Type B pancreatic cell (in vitro differentiated cells): Measurements from ENCODE around the gene FKRP. TPM values are rescaled to one million over a fixed set of nuclear protein-coding genes. Genes with fewer than 3 reads are reported as not detected.

Source experiments
- DNase-seq: peaks from one replicate; pipeline ENCODE4 v3.0.0; 2021; ENCODE audit warnings: mixed read lengths; ENCODE audit not compliant: unreplicated experiment; ENCODE audit errors: extremely low spot score
- H3K27ac Mint-ChIP-seq: 2 replicates; pipeline ENCODE4 v1.8.0; 2021; ENCODE audit warnings: mild to moderate bottlenecking, mixed read lengths
- H3K27me3 Mint-ChIP-seq: 2 replicates; pipeline ENCODE4 v1.8.0; 2021; ENCODE audit warnings: mixed read lengths
- H3K36me3 Mint-ChIP-seq: 2 replicates; pipeline ENCODE4 v1.8.0; 2021; ENCODE audit warnings: mixed read lengths
- H3K4me1 Mint-ChIP-seq: one replicate; pipeline ENCODE4 v1.8.0; 2021; ENCODE audit warnings: mixed read lengths; ENCODE audit not compliant: unreplicated experiment
- H3K4me3 Mint-ChIP-seq: 2 replicates; pipeline ENCODE4 v1.8.0; 2021; ENCODE audit warnings: mild to moderate bottlenecking, mixed read lengths
- H3K9me3 Mint-ChIP-seq: 2 replicates; pipeline ENCODE4 v1.8.0; 2021; ENCODE audit warnings: mixed read lengths
- total RNA-seq: library from RNA; stranded (reverse); gene quantifications from 2 replicates; pipeline ENCODE4 v1.2.1, GENCODE V29; 2021; ENCODE audit warnings: low replicate concordance
- TF ChIP-seq, protein P1 (sequence below): fragments of 200-600 bp; sonication (generic); conservative IDR thresholded peaks from 2 replicates; pipeline ENCODE4 v1.5.0; 2021; ENCODE audit warnings: antibody characterized with exemption, mild to moderate bottlenecking

Gene FKRP
- total RNA-seq, 1 donor from 2014 or later = 38.4 TPM

- H3K4me3 Mint-ChIP-seq = peak overlapping the region; percentile 97
- TF ChIP-seq, protein P1, sequence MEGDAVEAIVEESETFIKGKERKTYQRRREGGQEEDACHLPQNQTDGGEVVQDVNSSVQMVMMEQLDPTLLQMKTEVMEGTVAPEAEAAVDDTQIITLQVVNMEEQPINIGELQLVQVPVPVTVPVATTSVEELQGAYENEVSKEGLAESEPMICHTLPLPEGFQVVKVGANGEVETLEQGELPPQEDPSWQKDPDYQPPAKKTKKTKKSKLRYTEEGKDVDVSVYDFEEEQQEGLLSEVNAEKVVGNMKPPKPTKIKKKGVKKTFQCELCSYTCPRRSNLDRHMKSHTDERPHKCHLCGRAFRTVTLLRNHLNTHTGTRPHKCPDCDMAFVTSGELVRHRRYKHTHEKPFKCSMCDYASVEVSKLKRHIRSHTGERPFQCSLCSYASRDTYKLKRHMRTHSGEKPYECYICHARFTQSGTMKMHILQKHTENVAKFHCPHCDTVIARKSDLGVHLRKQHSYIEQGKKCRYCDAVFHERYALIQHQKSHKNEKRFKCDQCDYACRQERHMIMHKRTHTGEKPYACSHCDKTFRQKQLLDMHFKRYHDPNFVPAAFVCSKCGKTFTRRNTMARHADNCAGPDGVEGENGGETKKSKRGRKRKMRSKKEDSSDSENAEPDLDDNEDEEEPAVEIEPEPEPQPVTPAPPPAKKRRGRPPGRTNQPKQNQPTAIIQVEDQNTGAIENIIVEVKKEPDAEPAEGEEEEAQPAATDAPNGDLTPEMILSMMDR = no peak
Observed at GRCh38 chr19:46715620-46715974, 30.3 kb upstream of the FKRP start.

DNA sequence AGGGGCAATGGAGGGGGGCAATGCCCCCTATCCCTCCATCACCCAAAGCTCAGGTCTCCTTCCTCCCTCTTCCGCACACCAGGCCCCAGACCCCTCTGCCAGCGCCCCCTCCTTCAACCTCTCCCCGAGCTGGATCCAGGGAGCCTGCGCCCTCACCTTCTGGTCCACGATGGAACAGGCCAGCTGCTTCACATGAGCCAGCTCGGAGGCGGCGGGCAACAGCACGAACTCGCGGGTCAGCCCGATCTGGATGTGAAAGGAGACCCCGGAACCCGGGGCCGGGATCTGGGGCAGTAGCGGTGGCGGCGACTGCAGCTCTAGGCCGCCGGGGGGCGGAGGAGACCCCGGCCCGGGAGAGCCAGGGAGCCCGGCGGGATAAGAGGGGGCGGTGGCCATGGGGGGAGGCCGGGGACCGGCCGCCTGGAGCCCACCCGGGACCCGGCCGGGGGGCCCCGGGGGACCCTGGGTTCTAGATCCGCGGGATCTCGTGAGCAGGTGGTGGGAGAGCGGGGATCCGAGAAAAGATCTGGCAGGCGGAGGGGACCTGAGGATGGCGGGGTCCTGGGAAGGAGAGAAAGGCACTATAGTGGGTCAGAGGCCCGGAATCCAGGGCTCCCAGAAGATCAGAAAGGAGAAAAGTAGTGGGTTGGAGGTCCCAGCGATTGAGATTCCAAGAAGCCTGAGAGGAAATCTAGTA lies 29.7 kb upstream of the FKRP start:
- peak overlapping the region; percentile 97 for H3K4me3 Mint-ChIP-seq
- peak overlapping the region; percentile 92 for H3K27ac Mint-ChIP-seq
- H3K9me3 Mint-ChIP-seq = no peaks in the 10 kb centered on the region
- H3K4me1 Mint-ChIP-seq = peaks cover 13% of the 10 kb centered on the region
- peaks cover under 1% of the 10 kb centered on the region for H3K36me3 Mint-ChIP-seq
- TF ChIP-seq, protein P1 = peak; percentile 61
- H3K27me3 Mint-ChIP-seq = no peaks in the 10 kb centered on the region
- no peak for DNase-seq

More at GRCh38 chr19:46715620-46715974, 30.3 kb upstream of the FKRP start:
- no peaks in the 10 kb centered on the region for H3K9me3 Mint-ChIP-seq
- no peaks in the 10 kb centered on the region for H3K27me3 Mint-ChIP-seq
- no peak for DNase-seq
- peaks cover 4% of the 10 kb centered on the region for H3K36me3 Mint-ChIP-seq
- H3K27ac Mint-ChIP-seq = peak overlapping the region; percentile 92
- peaks cover 13% of the 10 kb centered on the region for H3K4me1 Mint-ChIP-seq

DNA sequence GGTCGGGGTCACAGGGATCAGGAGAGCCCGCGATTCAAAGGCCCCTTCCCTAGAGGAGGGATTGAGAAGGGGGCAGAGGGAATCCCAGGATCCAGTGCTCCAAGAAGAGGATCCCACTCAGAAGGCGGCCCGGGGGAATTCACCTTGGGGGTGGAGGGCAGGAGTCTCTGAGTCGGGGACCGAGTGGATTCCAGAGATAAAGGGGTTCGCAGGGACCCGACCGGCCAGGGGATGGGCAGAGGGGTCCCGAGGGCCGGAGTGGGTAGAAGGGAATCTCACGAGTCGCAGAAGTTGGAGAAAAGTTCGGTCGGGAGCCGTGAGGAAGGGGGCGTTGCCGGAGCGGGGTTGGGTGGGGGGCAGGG lies 29.2 kb upstream of the FKRP start:
- no peaks in the 10 kb centered on the region for H3K9me3 Mint-ChIP-seq
- DNase-seq = no peak
- no peaks in the 10 kb centered on the region for H3K36me3 Mint-ChIP-seq
- no peaks in the 10 kb centered on the region for H3K27me3 Mint-ChIP-seq
- TF ChIP-seq, protein P1 = no peak
- peaks cover 13% of the 10 kb centered on the region for H3K4me1 Mint-ChIP-seq
- H3K4me3 Mint-ChIP-seq = peak overlapping the region; percentile 97
- peak overlapping the region; percentile 92 for H3K27ac Mint-ChIP-seq

DNA sequence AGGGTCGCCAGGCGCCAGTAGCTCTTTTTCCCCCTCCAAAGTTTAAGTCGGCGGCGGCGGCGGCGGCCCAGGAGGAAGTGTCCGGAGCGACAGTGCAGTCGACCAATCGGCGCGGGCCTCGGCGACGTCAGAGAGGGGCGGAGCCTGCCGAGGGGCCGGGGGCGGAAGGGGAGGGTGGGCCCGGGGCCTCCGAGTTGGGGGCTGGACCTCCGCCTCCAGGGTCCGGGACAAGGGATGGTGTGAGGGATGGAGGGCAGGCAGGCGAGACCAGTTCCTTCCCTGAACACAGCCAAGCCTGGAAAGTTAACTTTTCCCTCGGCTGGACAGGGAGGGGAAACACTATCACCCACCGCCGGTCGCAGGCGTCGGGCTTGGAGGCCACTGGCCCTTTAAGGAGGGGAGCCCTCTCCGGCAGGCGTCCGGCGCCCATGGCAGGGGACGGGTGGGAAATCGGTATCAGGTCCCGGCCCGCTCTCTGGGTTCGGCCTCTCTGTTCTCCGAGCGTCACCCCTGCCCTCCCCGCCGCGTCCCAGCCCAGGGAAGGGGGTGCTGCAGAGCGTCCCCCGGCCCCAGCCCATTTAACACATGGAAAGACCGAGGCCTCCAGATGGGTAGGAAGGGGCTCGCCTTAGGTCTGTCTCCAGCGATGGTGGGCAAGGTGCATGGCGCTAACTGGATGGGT lies 28.7 kb upstream of the FKRP start, which contains the start of gene PRKD2:
PRKD2 (minus strand) TSS at position 81 of the 682 bp plus-strand sequence. CDS start 744 bp downstream, outside the sequence.
- TF ChIP-seq, protein P1 = no peak
- Mint-ChIP-seq H3K27me3 (no peaks in the 10 kb centered on the region), H3K4me1 (peaks cover 13% of the 10 kb centered on the region), H3K9me3 (no peaks in the 10 kb centered on the region), H3K4me3 (peak within 1 kb of the TSS; percentile 97), H3K36me3 (peaks cover 3% of the 10 kb centered on the region), H3K27ac (peak within 1 kb of the TSS; percentile 92)
- peak; percentile 93 for DNase-seq

GRCh38 chr19:46717716-46718143 lies 28.1 kb upstream of the FKRP start:
- DNase-seq = no peak
- H3K4me1 Mint-ChIP-seq = peaks cover 13% of the 10 kb centered on the region
- peak overlapping the region; percentile 91 for H3K27ac Mint-ChIP-seq
- peaks cover 4% of the 10 kb centered on the region for H3K36me3 Mint-ChIP-seq
- no peaks in the 10 kb centered on the region for H3K27me3 Mint-ChIP-seq
- TF ChIP-seq, protein P1 = no peak
- peak overlapping the region; percentile 97 for H3K4me3 Mint-ChIP-seq
- no peaks in the 10 kb centered on the region for H3K9me3 Mint-ChIP-seq
